ENCODE data around the gene CX3CL1. TPM values are rescaled to one million over a fixed set of nuclear protein-coding genes. Genes with fewer than 3 reads are reported as not detected.

The CX3CL1 gene
- total RNA-seq (not detected in 2 replicates), polyA plus RNA-seq (not detected in 2 replicates), polyA minus RNA-seq (not detected in 2 replicates)
- 0.09 TPM for total RNA-seq (2013)

- Mint-ChIP-seq H3K9me3 (ENCODE audit: insufficient read depth) (no peaks in the 10 kb centered on the region), H3K4me3 (no peak within 1 kb of the TSS), H3K27ac (no peak within 1 kb of the TSS), H3K4me1 (peaks cover 9% of the 10 kb centered on the region), H3K27me3 (peaks cover 3% of the 10 kb centered on the region)
- ChIA-PET POLR2A (no interaction called here), CTCF (no interaction called here)
- intact Hi-C loops (cut with micrococcal nuclease), result no loop called here
- Histone ChIP-seq H4K20me1 (ENCODE audit: control insufficient read depth, insufficient read depth, low read length, poor library complexity, severe bottlenecking) (no peaks in the 10 kb centered on the region), H2AFZ (ENCODE audit: insufficient read depth, low read depth, low read length, poor library complexity, severe bottlenecking) (no peak within 1 kb of the TSS), H3K4me3 (ENCODE audit: control extremely low read depth in 1 of 5, extremely low read depth in 1 of 5, insufficient read depth in 1 of 5, low read depth in 2 of 5, low read length in 4 of 5) (no peak within 1 kb of the TSS), H3K9me3 (ENCODE audit: control extremely low read depth in 1 of 3, control insufficient read depth in 2 of 3, insufficient read depth in 1 of 3, low read length in 2 of 3) (no peaks in the 10 kb centered on the region), H3K36me3 (replicated peaks in 1 of 2; ENCODE audit: control extremely low read depth in 1 of 2, control insufficient read depth in 1 of 2, extremely low read depth in 1 of 2, insufficient read depth in 2 of 2, low read length in 1 of 2) (no peaks in the 10 kb centered on the region), H3K9ac (ENCODE audit: low read length) (no peak within 1 kb of the TSS), H3K4me1 (ENCODE audit: control insufficient read depth in 2 of 2, insufficient read depth in 2 of 2, low read length in 2 of 2) (peaks cover 4 to 6% of the 10 kb centered on the region in 2 donors), H3K27ac (ENCODE audit: low read length in 2 of 2) (no peak within 1 kb of the TSS), H3K79me2 (ENCODE audit: control insufficient read depth, insufficient read depth, low read length) (no peaks in the 10 kb centered on the region), H3K4me2 (replicated peaks; ENCODE audit: low read depth, low read length, poor library complexity, severe bottlenecking) (no peak within 1 kb of the TSS), H3K27me3 (replicated peaks in 1 of 4; ENCODE audit: control extremely low read depth in 1 of 4, control insufficient read depth in 3 of 4, insufficient read depth in 4 of 4, low read length in 3 of 4) (peaks cover 0 to 7% (median 1%) of the 10 kb centered on the region in 4 experiments)
- WGBS (ENCODE audit: insufficient coverage), result 78% methylated on average over 20 of the region's 23 CpGs
- no peak for DNase-seq
- ATAC-seq (ENCODE audit: low read depth), result no peak
- TF ChIP-seq CTCF (IDR thresholded peaks at IDR 0.05) (no peak), EZH2 (IDR thresholded peaks at IDR 0.05; ENCODE audit: borderline replicate concordance, insufficient read depth, low read depth, low read length, poor library complexity, severe bottlenecking) (no peak)
Measured at GRCh38 chr16:57372372-57373116, at the start of gene CX3CL1. CX3CL1 (plus strand) TSS chr16:57372490; CDS start chr16:57372569, 79 bp downstream.

GRCh38 chr16:57324749-57325148 lies 47.5 kb upstream of the CX3CL1 start:
- ATAC-seq (ENCODE audit: low read depth) (peak; percentile 24), DNase-seq (peak; percentile 37)
- peaks cover 0 to 4% (median 3%) of the 10 kb centered on the region in 3 donors for H3K9me3 ChIP-seq (ENCODE audit: control extremely low read depth in 1 of 3, control insufficient read depth in 2 of 3, insufficient read depth in 1 of 3, low read length in 2 of 3)
- WGBS (ENCODE audit: insufficient coverage), result no CpG with 5 or more reads among the region's 2 CpGs
- peak overlapping the region; percentile 79 for H3K27ac Mint-ChIP-seq
- H2AFZ ChIP-seq (ENCODE audit: insufficient read depth, low read depth, low read length, poor library complexity, severe bottlenecking), result peak overlapping the region; percentile 35
- no peaks in the 10 kb centered on the region for H3K27me3 ChIP-seq (replicated peaks in 1 of 4; ENCODE audit: control extremely low read depth in 1 of 4, control insufficient read depth in 3 of 4, insufficient read depth in 4 of 4, low read length in 3 of 4)
- H3K4me3 ChIP-seq (ENCODE audit: control extremely low read depth in 1 of 5, extremely low read depth in 1 of 5, insufficient read depth in 1 of 5, low read depth in 2 of 5, low read length in 4 of 5), result no peak overlapping the region
- TF ChIP-seq CTCF (IDR thresholded peaks at IDR 0.05) (no peak), EZH2 (IDR thresholded peaks at IDR 0.05; ENCODE audit: borderline replicate concordance, insufficient read depth, low read depth, low read length, poor library complexity, severe bottlenecking) (no peak)
- no peak overlapping the region for H3K4me3 Mint-ChIP-seq
- intact Hi-C loops (cut with micrococcal nuclease), result no loop called here
- CTCF ChIA-PET, result no interaction called here
- no peaks in the 10 kb centered on the region for H3K9me3 Mint-ChIP-seq (ENCODE audit: insufficient read depth)
- no peak overlapping the region for H3K9ac ChIP-seq (ENCODE audit: low read length)
- H3K27ac ChIP-seq (ENCODE audit: low read length in 2 of 2), result peak overlapping the region; percentile 11 to 59
- H3K36me3 ChIP-seq (replicated peaks in 1 of 2; ENCODE audit: control extremely low read depth in 1 of 2, control insufficient read depth in 1 of 2, extremely low read depth in 1 of 2, insufficient read depth in 2 of 2, low read length in 1 of 2), result no peaks in the 10 kb centered on the region
- POLR2A ChIA-PET, result no interaction called here
- H3K4me1 ChIP-seq (ENCODE audit: control insufficient read depth in 2 of 2, insufficient read depth in 2 of 2, low read length in 2 of 2), result peaks cover 7 to 8% of the 10 kb centered on the region in 2 donors
- H3K4me1 Mint-ChIP-seq, result peaks cover 11% of the 10 kb centered on the region
- no peaks in the 10 kb centered on the region for H4K20me1 ChIP-seq (ENCODE audit: control insufficient read depth, insufficient read depth, low read length, poor library complexity, severe bottlenecking)
- H3K27me3 Mint-ChIP-seq, result no peaks in the 10 kb centered on the region
- no peaks in the 10 kb centered on the region for H3K79me2 ChIP-seq (ENCODE audit: control insufficient read depth, insufficient read depth, low read length)
- no peak overlapping the region for H3K4me2 ChIP-seq (replicated peaks; ENCODE audit: low read depth, low read length, poor library complexity, severe bottlenecking)

All from B cell (primary cell).